OCI-LY3 (cell line): ENCODE measurements around the gene SLC6A12.

Experiments
- H2AFZ ChIP-seq: fragments of 200-600, 300-600 bp; shearing (Covaris generic); 2 replicates; pipeline ENCODE4 v1.6.0; 2014; ENCODE audit warnings: antibody characterized with exemption, low read depth, low read length
- H3K27ac ChIP-seq: fragments of 200-600, 300-600 bp; sonication (generic); 2 replicates; pipeline ENCODE4 v1.5.1; 2014; ENCODE audit warnings: mild to moderate bottlenecking, low read length, moderate library complexity, mixed read lengths
- H3K27me3 ChIP-seq: fragments of 200-600, 300-600 bp; sonication (generic); 2 replicates; pipeline ENCODE4 v1.6.1; 2014; ENCODE audit warnings: low read depth, low read length, mixed read lengths
- H3K36me3 ChIP-seq: fragments of 200-600, 300-600 bp; sonication (generic); replicated peaks from 2 replicates; pipeline ENCODE3; 2014; ENCODE audit warnings: low read depth, low read length, mixed read lengths
- H3K4me1 ChIP-seq: fragments of 300-600, 200-600 bp; sonication (generic); 2 replicates; pipeline ENCODE4 v1.6.1; 2014; ENCODE audit warnings: low read length, mixed read lengths
- H3K4me2 ChIP-seq: fragments of 200-600, 300-600 bp; sonication (generic); 2 replicates; pipeline ENCODE4 v1.6.1; 2014; ENCODE audit warnings: low read length, mixed read lengths
- H3K4me3 ChIP-seq: fragments of 300-600, 200-600 bp; sonication (generic); 2 replicates; pipeline ENCODE4 v1.5.1; 2014; ENCODE audit warnings: antibody characterized with exemption, mild to moderate bottlenecking, low read length, moderate library complexity
- H3K79me2 ChIP-seq: fragments of 300-600, 200-600 bp; shearing (Covaris generic); 2 replicates; pipeline ENCODE4 v1.6.1; 2014; ENCODE audit warnings: mild to moderate bottlenecking, low read length, mixed read lengths
- H3K9ac ChIP-seq: fragments of 300-600, 200-600 bp; shearing (Covaris generic); 2 replicates; pipeline ENCODE4 v1.6.0; 2014; ENCODE audit warnings: mild to moderate bottlenecking, low read length, moderate library complexity
- H3K9me3 ChIP-seq: fragments of 200-600, 300-600 bp; shearing (Covaris generic); 2 replicates; pipeline ENCODE4 v1.6.1; 2014; ENCODE audit warnings: low read length, mixed read lengths; ENCODE audit not compliant: insufficient read depth
- H4K20me1 ChIP-seq: fragments of 200-600, 300-600 bp; sonication (generic); 2 replicates; pipeline ENCODE4 v1.6.1; 2016; ENCODE audit warnings: low read length, mixed read lengths; ENCODE audit not compliant: insufficient read depth
- CTCF ChIP-seq: fragments of 200-600, 300-600 bp; sonication (generic); IDR thresholded peaks from 2 replicates; pipeline ENCODE4 v1.5.1; 2014; ENCODE audit warnings: antibody characterized with exemption, low read length, low read depth
- EZH2phosphoT487 ChIP-seq: fragments of 200-600 bp; shearing (Covaris generic); IDR thresholded peaks from 2 replicates; pipeline ENCODE4 v1.6.1; 2018; ENCODE audit warnings: antibody characterized with exemption, mixed run types, low read depth

SLC6A12 gene

GRCh38 chr12:140162-140561 is 73.8 kb downstream of the SLC6A12 start:
- no peak overlapping the region for H3K27ac ChIP-seq
- no peak overlapping the region for H2AFZ ChIP-seq
- no peaks in the 10 kb centered on the region for H3K36me3 ChIP-seq
- no peak overlapping the region for H3K4me2 ChIP-seq
- no peaks in the 10 kb centered on the region for H3K27me3 ChIP-seq
- TF ChIP-seq EZH2phosphoT487 = no peak
- TF ChIP-seq CTCF = no peak
- H3K9me3 ChIP-seq = no peaks in the 10 kb centered on the region
- H3K9ac ChIP-seq = no peak overlapping the region
- H4K20me1 ChIP-seq = no peaks in the 10 kb centered on the region
- H3K4me3 ChIP-seq = no peak overlapping the region
- no peaks in the 10 kb centered on the region for H3K4me1 ChIP-seq
- no peaks in the 10 kb centered on the region for H3K79me2 ChIP-seq
